Keratinocyte (primary cell): Measurements from ENCODE around the gene SHC1. TPM values are rescaled to one million over a fixed set of nuclear protein-coding genes. Genes with fewer than 3 reads are reported as not detected.

ENCODE experiments used
- DNase-seq: peaks from one replicate; pipeline ENCODE4 v3.0.0-alpha.2; 2011; ENCODE audit warnings: low read depth, missing footprints, low spot score
- FAIRE-seq: peaks from 2 replicates; lab custom pipeline; 2011; peaks lifted over from hg19 to GRCh38; lab: Jason Lieb, UNC
- H2AFZ ChIP-seq: 2 replicates; pipeline ENCODE4 v1.6.0; 2012; ENCODE audit warnings: low read length, control low read depth, inconsistent platforms; ENCODE audit not compliant: control insufficient read depth
- H3K27ac ChIP-seq: 2 replicates; pipeline ENCODE4 v1.5.1; 2011; ENCODE audit warnings: low read length; ENCODE audit not compliant: control insufficient read depth, insufficient read depth
- H3K27me3 ChIP-seq: 3 replicates; pipeline ENCODE4 v1.6.0; 2011; ENCODE audit warnings: low read length; ENCODE audit not compliant: control insufficient read depth, insufficient read depth; ENCODE audit errors: extremely low read depth
- H3K36me3 ChIP-seq, 2 experiments: 2 replicates in 1 of 2; 3 replicates in 1 of 2; pipeline ENCODE4 v1.5.1; 2011; ENCODE audit warnings: low read length in 2 of 2, mild to moderate bottlenecking in 1 of 2; ENCODE audit not compliant: control insufficient read depth in 2 of 2, insufficient read depth in 2 of 2; ENCODE audit errors: extremely low read depth in 1 of 2
- H3K4me1 ChIP-seq: 3 replicates; pipeline ENCODE4 v1.5.1; 2011; ENCODE audit warnings: low read length; ENCODE audit not compliant: control insufficient read depth, insufficient read depth; ENCODE audit errors: extremely low read depth
- H3K4me2 ChIP-seq: 3 replicates; pipeline ENCODE4 v1.6.0; 2011; ENCODE audit warnings: low read depth, low read length; ENCODE audit not compliant: control insufficient read depth, insufficient read depth; ENCODE audit errors: extremely low read depth
- H3K4me3 ChIP-seq, 3 experiments: fragments of 200-600 bp in 1 of 3; sonication (generic) in 1 of 3; 2 replicates in 2 of 3; 3 replicates in 1 of 3; pipeline ENCODE4 v1.5.1; 2011 to 2016; ENCODE audit warnings: low read length in 3 of 3, mild to moderate bottlenecking in 3 of 3, control low read depth in 2 of 3, inconsistent platforms in 1 of 3, low read depth in 1 of 3, mixed read lengths in 1 of 3, mixed run types in 1 of 3, moderate library complexity in 1 of 3; ENCODE audit not compliant: control insufficient read depth in 2 of 3, insufficient read depth in 2 of 3; ENCODE audit errors: extremely low read depth in 1 of 3
- H3K79me2 ChIP-seq: 2 replicates; pipeline ENCODE4 v1.6.0; 2012; ENCODE audit warnings: low read length; ENCODE audit not compliant: control insufficient read depth, insufficient read depth
- H3K9ac ChIP-seq: 3 replicates; pipeline ENCODE4 v1.6.0; 2011; ENCODE audit warnings: low read length; ENCODE audit not compliant: control insufficient read depth, insufficient read depth; ENCODE audit errors: extremely low read depth
- H3K9me1 ChIP-seq: 3 replicates; pipeline ENCODE4 v1.6.0; 2011; ENCODE audit warnings: low read length; ENCODE audit not compliant: control insufficient read depth, insufficient read depth; ENCODE audit errors: extremely low read depth
- H3K9me3 ChIP-seq: 2 replicates; pipeline ENCODE4 v1.5.1; 2012; ENCODE audit warnings: low read depth, low read length; ENCODE audit not compliant: control insufficient read depth
- H4K20me1 ChIP-seq: 3 replicates; pipeline ENCODE4 v1.6.0; 2011; ENCODE audit warnings: low read length; ENCODE audit not compliant: control insufficient read depth, insufficient read depth; ENCODE audit errors: extremely low read depth
- EZH2 ChIP-seq: IDR thresholded peaks from one replicate; pipeline ENCODE4 v1.6.1; 2012; ENCODE audit warnings: inconsistent platforms, mild to moderate bottlenecking, low read length, moderate library complexity
- dilution Hi-C: fragments of 300-500 bp; cut with MboI; formaldehyde crosslinking; loops from one replicate; pipeline ENCODE4 v1.7.0; 2020; ENCODE audit warnings: low sequenced_read_pairs; ENCODE audit not compliant: extremely low pct_ligation_motif_present
- polyA plus RNA-seq, 5 experiments: library from polyadenylated mRNA; depleted of rRNA in 3 of 5; stranded (reverse) in 3 of 5; stranded (forward) in 1 of 5; unstranded in 1 of 5; fragments of >200 nt; gene quantifications; 1 replicate in 1 of 5; 2 replicates in 3 of 5; 3 replicates in 1 of 5; pipeline versions ENCODE4 v1.2.1 to v1.2.3, GENCODE V29; 2011 to 2012; ENCODE audit warnings: missing spikeins in 2 of 5, low read depth in 1 of 5, low replicate concordance in 1 of 5
- TF ChIP-seq, protein P1 (sequence below), 3 experiments: IDR thresholded peaks in 1 of 3; conservative IDR thresholded peaks in 1 of 3; optimal IDR thresholded peaks in 1 of 3; 2 replicates in 2 of 3; 3 replicates in 1 of 3; pipeline versions ENCODE3 to v1.5.1; 2011; ENCODE audit warnings: low read length in 3 of 3, mild to moderate bottlenecking in 3 of 3, moderate library complexity in 2 of 3, control low read depth in 1 of 3, inconsistent platforms in 1 of 3; ENCODE audit not compliant: insufficient read depth in 2 of 3; ENCODE audit errors: extremely low read depth in 1 of 3

Gene SHC1
- polyA plus RNA-seq, 1 donor (not counting 4 experiments of a cell fraction or from before 2014, with no cell fraction given) = 245 TPM

- Histone ChIP-seq H3K9me1 (no peaks in the 10 kb centered on the region), H3K36me3 (peaks cover 1 to 25% of the 10 kb centered on the region in 2 experiments), H3K4me2 (peak overlapping the region; percentile 27), H3K4me3 (no peak overlapping the region), H3K27ac (peak overlapping the region; percentile 71), H2AFZ (no peak overlapping the region), H4K20me1 (no peaks in the 10 kb centered on the region), H3K79me2 (peaks cover 78% of the 10 kb centered on the region), H3K4me1 (peaks cover 70% of the 10 kb centered on the region), H3K9ac (no peak overlapping the region), H3K9me3 (no peaks in the 10 kb centered on the region), H3K27me3 (no peaks in the 10 kb centered on the region)
- FAIRE-seq (peak; percentile 9), DNase-seq (no peak)
- TF ChIP-seq EZH2 = no peak
- TF ChIP-seq, protein P1, sequence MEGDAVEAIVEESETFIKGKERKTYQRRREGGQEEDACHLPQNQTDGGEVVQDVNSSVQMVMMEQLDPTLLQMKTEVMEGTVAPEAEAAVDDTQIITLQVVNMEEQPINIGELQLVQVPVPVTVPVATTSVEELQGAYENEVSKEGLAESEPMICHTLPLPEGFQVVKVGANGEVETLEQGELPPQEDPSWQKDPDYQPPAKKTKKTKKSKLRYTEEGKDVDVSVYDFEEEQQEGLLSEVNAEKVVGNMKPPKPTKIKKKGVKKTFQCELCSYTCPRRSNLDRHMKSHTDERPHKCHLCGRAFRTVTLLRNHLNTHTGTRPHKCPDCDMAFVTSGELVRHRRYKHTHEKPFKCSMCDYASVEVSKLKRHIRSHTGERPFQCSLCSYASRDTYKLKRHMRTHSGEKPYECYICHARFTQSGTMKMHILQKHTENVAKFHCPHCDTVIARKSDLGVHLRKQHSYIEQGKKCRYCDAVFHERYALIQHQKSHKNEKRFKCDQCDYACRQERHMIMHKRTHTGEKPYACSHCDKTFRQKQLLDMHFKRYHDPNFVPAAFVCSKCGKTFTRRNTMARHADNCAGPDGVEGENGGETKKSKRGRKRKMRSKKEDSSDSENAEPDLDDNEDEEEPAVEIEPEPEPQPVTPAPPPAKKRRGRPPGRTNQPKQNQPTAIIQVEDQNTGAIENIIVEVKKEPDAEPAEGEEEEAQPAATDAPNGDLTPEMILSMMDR (optimal IDR thresholded peaks at IDR 0.05 in 1 of 3, IDR thresholded peaks at IDR 0.05 in 1 of 3, conservative IDR thresholded peaks at IDR 0.05 in 1 of 3; ENCODE audit: extremely low read depth in 1 of 3, insufficient read depth in 2 of 3, low read length in 3 of 3) = no peak
- dilution Hi-C loops = no loop called here
Measured at GRCh38 chr1:155006601-155007101, 36.1 kb upstream of the SHC1 start.

GRCh38 chr1:155005076-155006011, 34.8 kb upstream of the SHC1 start:
- no peaks in the 10 kb centered on the region for H3K27me3 ChIP-seq
- H3K9me1 ChIP-seq = no peaks in the 10 kb centered on the region
- H3K9me3 ChIP-seq = no peaks in the 10 kb centered on the region
- peak overlapping the region; percentile 2 to 99 (median 81) for H3K4me3 ChIP-seq
- H3K36me3 ChIP-seq = peaks cover 1 to 18% of the 10 kb centered on the region in 2 experiments
- no peak for DNase-seq
- H3K4me2 ChIP-seq = peak overlapping the region; percentile 92
- dilution Hi-C loops = no loop called here
- no peaks in the 10 kb centered on the region for H4K20me1 ChIP-seq
- no peak for TF ChIP-seq EZH2
- TF ChIP-seq, protein P1 (optimal IDR thresholded peaks at IDR 0.05 in 1 of 3, IDR thresholded peaks at IDR 0.05 in 1 of 3, conservative IDR thresholded peaks at IDR 0.05 in 1 of 3; ENCODE audit: extremely low read depth in 1 of 3, insufficient read depth in 2 of 3, low read length in 3 of 3) = no peak
- H2AFZ ChIP-seq = no peak overlapping the region
- H3K27ac ChIP-seq = peak overlapping the region; percentile 76
- H3K4me1 ChIP-seq = peaks cover 60% of the 10 kb centered on the region
- H3K79me2 ChIP-seq = peaks cover 71% of the 10 kb centered on the region
- peak overlapping the region; percentile 89 for H3K9ac ChIP-seq
- peak; percentile 49 for FAIRE-seq
